Left lung (tissue), 10 donors: Measurements from ENCODE around the gene MECR. TPM values are rescaled to one million over a fixed set of nuclear protein-coding genes. Genes with fewer than 3 reads are reported as not detected.
A peak's percentile ranks its signal among the peaks of the same experiment; 100 is the strongest.
"Not testable (repeated sequence)": the region's sequence is repeated elsewhere in the genome, so short reads cannot be mapped to it uniquely, and the experiment has no call there.

Source experiments
- ATAC-seq: fragments of 200-7000 bp; cut with Tn5 transposase; one replicate; pipeline ENCODE4 v1.9.1; 2020; ENCODE audit warnings: moderate library complexity
- DNase-seq, 4 donors: peaks; one replicate each; pipeline ENCODE4 v3.0.0-alpha.2; 2013 to 2020
- H3K27ac ChIP-seq, 2 donors: fragments of 200-600 bp; sonication (generic) in 1 of 2; one replicate each; pipeline versions ENCODE4 v1.5.0 to v1.8.0; 2020 to 2021
- H3K27me3 ChIP-seq, 2 donors: fragments of 200-600 bp; sonication (generic) in 1 of 2; one replicate each; pipeline versions ENCODE4 v1.5.0 to v1.8.0; 2020 to 2021
- H3K36me3 ChIP-seq, 2 donors: fragments of 200-600 bp; sonication (generic) in 1 of 2; one replicate each; pipeline versions ENCODE4 v1.5.0 to v1.8.0; 2020 to 2021
- H3K4me1 ChIP-seq, 2 donors: fragments of 200-600 bp; one replicate each; pipeline ENCODE4 v1.8.0; 2021
- H3K4me3 ChIP-seq, 2 donors: fragments of 200-600 bp; sonication (generic) in 1 of 2; one replicate each; pipeline versions ENCODE4 v1.5.0 to v1.8.0; 2020 to 2021; ENCODE audit warnings: mild to moderate bottlenecking in 1 of 2
- H3K9me3 ChIP-seq, 2 donors: fragments of 200-600 bp; sonication (generic) in 1 of 2; one replicate each; pipeline versions ENCODE4 v1.5.0 to v1.8.0; 2020 to 2021
- CTCF ChIP-seq, 2 donors: fragments of 200-600 bp; sonication (generic) in 1 of 2; IDR thresholded peaks; one replicate each; pipeline versions ENCODE4 v1.5.0 to v1.8.0; 2021; ENCODE audit warnings: antibody characterized with exemption in 2 of 2
- intact Hi-C, 2 donors: fragments of 100-400 bp; cut with DNase I; formaldehyde crosslinking; loops; one replicate each; pipeline versions ENCODE4 v1.11.2 to v1.14.2; 2022
- polyA plus RNA-seq, 6 donors: library from polyadenylated mRNA; unstranded; fragments of 120-200 nt; gene quantifications; one replicate each; pipeline ENCODE4 v1.2.1, GENCODE V29; 2013; ENCODE audit not compliant: insufficient read length in 6 of 6
- total RNA-seq, 2 donors: library from RNA; stranded (reverse); fragmentation: NEBNext Ultra II Directional; extraction: Animal tissue kit (Norgen Biotek cat#: 25700); gene quantifications; one replicate each; pipeline ENCODE4 v1.2.1, GENCODE V29; 2021
- donor health status: DM: no; HTN: yes; CAD: no.
- donor health status: DM: no; HTN: no; CAD: no.

MECR gene
- total and polyA plus RNA-seq, 8 donors = 19.2 to 40.2 (median 30.3) TPM

GRCh38 chr1:29236712-29237128 lies 6.0 kb upstream of the MECR start:
- Histone ChIP-seq H3K27me3 (peaks cover 0 to 60% of the 10 kb centered on the region in 2 donors), H3K36me3 (no peaks in the 10 kb centered on the region), H3K4me3 (peak overlapping the region; percentile 52 to 55), H3K9me3 (no peaks in the 10 kb centered on the region), H3K27ac (peak overlapping the region; percentile 63 to 65), H3K4me1 (peaks cover 0 to 28% of the 10 kb centered on the region in 2 donors)
- DNase-seq (peak in 1 of 4 donors; percentile 33), ATAC-seq (peak; percentile 3)
- TF ChIP-seq CTCF (IDR thresholded peaks at IDR 0.05) = no peak
- intact Hi-C loops = no loop called here

GRCh38 chr1:29235955-29236711 lies 5.4 kb upstream of the MECR start, which contains the start of gene PTPRU:
Gene PTPRU (plus strand): TSS chr1:29236522. CDS start chr1:29236645, 123 bp downstream.
- Histone ChIP-seq H3K4me3 (peak within 1 kb of the TSS; percentile 52 to 55), H3K27ac (peak within 1 kb of the TSS; percentile 63 to 65), H3K9me3 (no peaks in the 10 kb centered on the region), H3K27me3 (peaks cover 0 to 54% of the 10 kb centered on the region in 2 donors), H3K4me1 (peaks cover 0 to 28% of the 10 kb centered on the region in 2 donors), H3K36me3 (no peaks in the 10 kb centered on the region)
- peak; percentile 80 to 91 for TF ChIP-seq CTCF (IDR thresholded peaks at IDR 0.05)
- DNase-seq (peak; percentile 78 to 97 (median 86)), ATAC-seq (peak; percentile 82)
- intact Hi-C loops = no loop called here

- not testable (repeated sequence) for H3K9me3 ChIP-seq
- peaks cover 0 to 34% of the 10 kb centered on the region in 2 donors for H3K4me1 ChIP-seq
Observed at GRCh38 chr1:29234881-29235280, 4.1 kb upstream of the MECR start.

GRCh38 chr1:29234471-29234870 lies 3.7 kb upstream of the MECR start:
- no peak for DNase-seq
- H3K9me3 ChIP-seq = no peaks in the 10 kb centered on the region
- intact Hi-C loops = no loop called here
- TF ChIP-seq CTCF (IDR thresholded peaks at IDR 0.05) = no peak
- no peaks in the 10 kb centered on the region for H3K36me3 ChIP-seq
- peaks cover 0 to 38% of the 10 kb centered on the region in 2 donors for H3K4me1 ChIP-seq
- no peak for ATAC-seq
- no peak overlapping the region for H3K27ac ChIP-seq
- H3K4me3 ChIP-seq = no peak overlapping the region
- H3K27me3 ChIP-seq = peaks cover 0 to 37% of the 10 kb centered on the region in 2 donors

More at GRCh38 chr1:29234881-29235280, 4.1 kb upstream of the MECR start:
- intact Hi-C loops, DNase-seq, H3K27ac ChIP-seq, ATAC-seq, H3K36me3 ChIP-seq, H3K4me3 ChIP-seq: not testable (repeated sequence)
- peaks cover 0 to 41% of the 10 kb centered on the region in 2 donors for H3K27me3 ChIP-seq

GRCh38 chr1:29233693-29234092 lies 3.0 kb upstream of the MECR start:
- ATAC-seq = no peak
- Histone ChIP-seq H3K27me3 (peaks cover 0 to 29% of the 10 kb centered on the region in 2 donors), H3K9me3 (no peaks in the 10 kb centered on the region), H3K27ac (no peak overlapping the region), H3K4me1 (peaks cover 0 to 36% of the 10 kb centered on the region in 2 donors), H3K36me3 (no peaks in the 10 kb centered on the region), H3K4me3 (no peak overlapping the region)
- TF ChIP-seq CTCF (IDR thresholded peaks at IDR 0.05) = no peak
- intact Hi-C loops = no loop called here
- DNase-seq = no peak
